Loucy (cell line): ENCODE data around the gene CNDP1.

Source experiments
- H2AFZ ChIP-seq: fragments of 200-600 bp; sonication (generic); 2 replicates; pipeline ENCODE4 v1.6.0; 2016; ENCODE audit warnings: antibody characterized with exemption, mild to moderate bottlenecking, low read length, moderate library complexity
- H3F3A ChIP-seq: fragments of 200-600 bp; 2 replicates; pipeline ENCODE4 v1.6.0; 2016; ENCODE audit warnings: antibody characterized with exemption, low read depth, mild to moderate bottlenecking
- H3K27me3 ChIP-seq: fragments of 200-600 bp; sonication (generic); 2 replicates; pipeline ENCODE4 v1.6.1; 2014; ENCODE audit warnings: low read length, mild to moderate bottlenecking; ENCODE audit not compliant: insufficient read depth, poor library complexity, severe bottlenecking
- H3K36me3 ChIP-seq: fragments of 200-600 bp; sonication (generic); 2 replicates; pipeline ENCODE4 v1.6.1; 2016; ENCODE audit warnings: low read length; ENCODE audit not compliant: insufficient read depth
- H3K4me1 ChIP-seq: fragments of 200-600 bp; sonication (generic); 2 replicates; pipeline ENCODE4 v1.5.1; 2014; ENCODE audit warnings: low read length, mild to moderate bottlenecking; ENCODE audit not compliant: insufficient read depth, poor library complexity, severe bottlenecking
- H3K4me2 ChIP-seq: fragments of 200-600 bp; sonication (generic); 2 replicates; pipeline ENCODE4 v1.6.0; 2014; ENCODE audit warnings: antibody characterized with exemption, low read length, low read depth, mild to moderate bottlenecking; ENCODE audit not compliant: poor library complexity, severe bottlenecking
- H3K4me3 ChIP-seq: fragments of 200-600 bp; sonication (generic); 2 replicates; pipeline ENCODE4 v1.5.1; 2014; ENCODE audit warnings: low read length, mild to moderate bottlenecking, mixed read lengths; ENCODE audit not compliant: poor library complexity, severe bottlenecking
- H3K79me2 ChIP-seq: fragments of 200-600 bp; sonication (generic); 2 replicates; pipeline ENCODE4 v1.6.1; 2014; ENCODE audit warnings: low read length; ENCODE audit not compliant: insufficient read depth
- H3K9ac ChIP-seq: fragments of 200-600 bp; sonication (generic); 2 replicates; pipeline ENCODE4 v1.6.0; 2014; ENCODE audit warnings: mild to moderate bottlenecking, low read depth, low read length, moderate library complexity; ENCODE audit not compliant: poor library complexity, severe bottlenecking
- H3K9me2 ChIP-seq: fragments of 200-600 bp; sonication (generic); replicated peaks from 2 replicates; pipeline ENCODE4 v1.6.1; 2016; ENCODE audit warnings: low read depth, low read length, mixed read lengths
- H3K9me3 ChIP-seq: fragments of 200-600 bp; sonication (generic); 2 replicates; pipeline ENCODE4 v1.6.1; 2014; ENCODE audit warnings: mild to moderate bottlenecking, antibody characterized with exemption, low read length, low read depth; ENCODE audit not compliant: insufficient read depth
- H4K20me1 ChIP-seq: fragments of 200-600 bp; sonication (generic); 2 replicates; pipeline ENCODE4 v1.6.0; 2014; ENCODE audit warnings: antibody characterized with exemption, low read length, mild to moderate bottlenecking; ENCODE audit not compliant: insufficient read depth, poor library complexity, severe bottlenecking
- CTCF ChIP-seq: fragments of 200-600 bp; sonication (generic); conservative IDR thresholded peaks from 2 replicates; pipeline ENCODE4 v1.5.1; 2014; ENCODE audit warnings: mild to moderate bottlenecking, antibody characterized with exemption, low read length
- EZH2phosphoT487 ChIP-seq: fragments of 200-600 bp; IDR thresholded peaks from 2 replicates; pipeline ENCODE4 v1.6.1; 2018; ENCODE audit warnings: antibody characterized with exemption, mild to moderate bottlenecking, moderate library complexity, borderline replicate concordance

CNDP1 gene

DNA sequence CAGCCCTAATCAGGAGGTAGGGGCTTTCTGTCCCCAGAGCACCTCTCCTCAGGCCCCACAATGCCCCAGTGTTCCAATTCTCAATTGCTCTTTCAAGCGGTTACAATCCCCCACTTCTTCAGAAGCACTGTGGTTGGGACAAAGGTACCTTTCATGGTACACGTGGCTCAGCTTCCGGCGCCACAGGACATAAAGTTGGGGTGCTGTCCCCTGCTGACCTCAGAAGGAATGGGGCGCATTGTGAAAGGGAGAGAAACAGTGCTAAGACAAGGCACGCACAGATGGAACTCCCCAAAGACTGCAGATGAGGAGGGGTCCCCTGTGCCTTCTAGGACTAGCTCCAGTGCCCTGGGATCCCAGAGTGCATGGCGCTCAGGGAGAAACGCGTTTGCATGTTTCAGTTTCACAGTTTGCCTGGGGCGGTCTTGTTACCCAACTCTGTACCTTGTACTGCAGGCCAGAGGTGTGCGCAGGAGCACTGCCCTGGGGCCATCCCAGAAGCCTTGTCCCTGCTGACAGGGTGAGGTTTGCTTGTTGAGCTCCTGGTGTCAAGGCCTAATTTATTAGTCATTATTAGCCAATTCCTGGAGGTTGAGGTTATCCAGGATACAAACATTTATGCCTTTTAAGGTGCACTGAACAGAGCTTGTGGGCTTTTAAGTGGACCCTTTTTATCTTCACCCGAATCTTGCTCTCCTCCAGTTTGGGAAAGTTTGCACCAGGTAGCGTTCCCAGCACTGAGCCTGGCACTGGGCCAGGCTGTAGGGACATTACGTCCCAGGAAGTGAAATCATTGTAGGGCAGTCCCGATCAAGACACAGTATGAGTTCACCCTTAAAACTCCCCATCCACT is 7.6 kb downstream of the CNDP1 start:
- Histone ChIP-seq H3K9me2 (no peaks in the 10 kb centered on the region), H3K9me3 (no peaks in the 10 kb centered on the region), H4K20me1 (no peaks in the 10 kb centered on the region), H3K4me2 (no peak overlapping the region), H3K79me2 (no peaks in the 10 kb centered on the region), H3K36me3 (no peaks in the 10 kb centered on the region), H3K9ac (no peak overlapping the region), H3K27me3 (no peaks in the 10 kb centered on the region), H3K4me1 (no peaks in the 10 kb centered on the region), H3F3A (no peaks in the 10 kb centered on the region), H2AFZ (no peak overlapping the region), H3K4me3 (no peak overlapping the region)
- TF ChIP-seq CTCF (no peak), EZH2phosphoT487 (no peak)

GRCh38 chr18:74544898-74545297 is 10.6 kb downstream of the CNDP1 start:
- Histone ChIP-seq H3K4me2 (no peak overlapping the region), H3K9me3 (peaks cover 6% of the 10 kb centered on the region; the same call in 1 of the 2 replicates), H3F3A (no peaks in the 10 kb centered on the region), H4K20me1 (no peaks in the 10 kb centered on the region), H3K36me3 (no peaks in the 10 kb centered on the region), H3K4me1 (no peaks in the 10 kb centered on the region), H3K27me3 (no peaks in the 10 kb centered on the region), H3K79me2 (no peaks in the 10 kb centered on the region), H2AFZ (no peak overlapping the region), H3K9ac (no peak overlapping the region), H3K9me2 (no peaks in the 10 kb centered on the region), H3K4me3 (no peak overlapping the region)
- TF ChIP-seq CTCF (no peak), EZH2phosphoT487 (no peak)

GRCh38 chr18:74546007-74546406 is 11.7 kb downstream of the CNDP1 start:
- Histone ChIP-seq H4K20me1 (no peaks in the 10 kb centered on the region), H3K9me3 (peaks cover 7% of the 10 kb centered on the region; the same call in 1 of the 2 replicates), H3K79me2 (no peaks in the 10 kb centered on the region), H3K9me2 (no peaks in the 10 kb centered on the region), H3K36me3 (no peaks in the 10 kb centered on the region), H3K4me2 (no peak overlapping the region), H3K4me1 (no peaks in the 10 kb centered on the region), H2AFZ (no peak overlapping the region), H3K9ac (no peak overlapping the region), H3F3A (no peaks in the 10 kb centered on the region), H3K27me3 (no peaks in the 10 kb centered on the region), H3K4me3 (no peak overlapping the region)
- TF ChIP-seq EZH2phosphoT487 = no peak
- no peak for TF ChIP-seq CTCF
